Erythroblast (primary cell): ENCODE data around the gene EXOSC2.

Source experiments
- GATA1 ChIP-seq: IDR thresholded peaks from 2 replicates; pipeline ENCODE4 v1.6.1; 2011; ENCODE audit warnings: low read depth, mild to moderate bottlenecking, control low read depth, low read length, moderate library complexity
- POLR2A ChIP-seq: IDR thresholded peaks from 2 replicates; pipeline ENCODE4 v1.6.1; 2011; ENCODE audit warnings: mild to moderate bottlenecking, low read length

DNA sequence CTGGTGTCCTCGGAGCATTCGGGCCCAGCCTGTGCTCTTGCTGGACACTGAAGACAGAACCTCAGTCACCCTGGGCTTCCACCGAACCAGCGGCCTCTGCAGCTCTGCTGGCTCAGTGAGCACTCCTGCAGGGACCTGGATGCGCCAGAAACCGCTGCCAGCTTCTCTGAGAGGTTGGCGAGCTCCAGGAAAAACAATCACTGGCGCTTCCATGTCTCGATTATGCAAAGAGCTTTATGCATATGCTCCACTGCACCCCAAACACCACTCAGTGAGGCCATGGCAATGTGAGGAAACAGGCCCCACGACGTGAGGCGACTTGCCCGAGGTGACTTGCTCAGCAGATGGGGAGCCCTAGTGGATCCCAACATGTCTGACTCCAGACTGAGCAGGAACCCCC, 18.2 kb upstream of the EXOSC2 start:
- no peak for TF ChIP-seq POLR2A
- TF ChIP-seq GATA1 = no peak
